Measurements from ENCODE around the gene MAP3K6. TPM values are rescaled to one million over a fixed set of nuclear protein-coding genes. Genes with fewer than 3 reads are reported as not detected.

MAP3K6 gene
- total and polyA plus RNA-seq, 2 of the 13 experiments (the other 11 are each of a cell fraction or from before 2014, with no cell fraction given): 2.7 to 3.2 TPM

DNA sequence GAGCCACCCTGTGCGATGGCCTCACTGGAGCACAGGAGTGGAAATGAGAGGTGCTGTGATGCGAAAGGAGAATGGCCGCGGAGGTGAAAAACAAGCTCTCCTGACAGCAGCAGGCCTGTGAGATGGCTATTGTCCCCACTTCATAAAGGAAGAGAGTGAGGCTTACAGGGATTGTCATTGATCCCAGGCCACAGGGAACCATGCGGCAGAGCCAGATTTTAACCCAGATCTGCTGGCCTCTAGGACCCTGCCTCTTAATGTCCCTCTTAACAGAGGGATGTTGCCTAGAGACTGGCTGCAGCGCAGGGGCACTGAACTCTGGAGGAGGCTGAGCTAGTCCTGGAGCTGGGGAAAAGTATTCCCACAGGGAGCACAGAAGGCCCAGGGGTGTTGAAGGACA lies 28.0 kb downstream of the MAP3K6 start:
- H3K79me2 ChIP-seq (ENCODE audit: insufficient read depth, low read length): no peaks in the 10 kb centered on the region
- ChIA-PET CTCF (ENCODE audit: low intra/inter-chr PET ratio, low total read pairs) (no interaction called here), POLR2A (no interaction called here)
- DNase-seq (ENCODE audit: low spot score) (no peak), FAIRE-seq (no peak), ATAC-seq (no peak)
- no peaks in the 10 kb centered on the region for H4K20me1 ChIP-seq (ENCODE audit: insufficient read depth, low read length)
- BruUV-seq (replicated peaks): no TSS peak
- peaks cover 15 to 20% of the 10 kb centered on the region in 2 experiments; a peak in 4 of 5 replicates for H3K36me3 ChIP-seq (replicated peaks in 1 of 2; ENCODE audit: control insufficient read depth in 1 of 2, insufficient read depth in 2 of 2, low read length in 2 of 2)
- intact Hi-C loops (cut with micrococcal nuclease; ENCODE audit: unreplicated experiment): no loop called here
- H3K27me3 ChIP-seq (ENCODE audit: control insufficient read depth in 1 of 2, insufficient read depth in 2 of 2, low read length in 2 of 2): no peaks in the 10 kb centered on the region; a peak in 1 of 5 replicates
- no peak overlapping the region for H3K4me3 ChIP-seq (replicated peaks in 1 of 3; ENCODE audit: insufficient read depth in 1 of 3, low read depth in 2 of 3, low read length in 3 of 3)
- no peak overlapping the region for H3K27ac ChIP-seq (ENCODE audit: extremely low read length, insufficient read depth, low read length)
- H3K9me3 ChIP-seq (ENCODE audit: low read length): no peaks in the 10 kb centered on the region
- no peak overlapping the region for H3K4me2 ChIP-seq (ENCODE audit: low read depth, low read length)
- peaks cover 16% of the 10 kb centered on the region for H3K4me1 ChIP-seq (ENCODE audit: insufficient read depth, low read length)
- H3K9ac ChIP-seq (ENCODE audit: insufficient read depth, low read depth, low read length): no peak overlapping the region
- no peak overlapping the region for H2AFZ ChIP-seq (ENCODE audit: low read length)
- in situ Hi-C loops (cut with HindIII; ENCODE audit: extremely low pct_ligation_motif_present, low pct_unique_long_range_greater_than_20kb): no loop called here
- TF ChIP-seq ZNF775 (CRISPR knock-in tag; IDR thresholded peaks at IDR 0.05; ENCODE audit: borderline replicate concordance): no peak
- TF ChIP-seq U2AF1 (optimal IDR thresholded peaks at IDR 0.05; ENCODE audit: low read depth, low read length): no peak
- TF ChIP-seq CEBPG (CRISPR knock-in tag; IDR thresholded peaks at IDR 0.05): no peak
- TF ChIP-seq ZNF20 (CRISPR knock-in tag; IDR thresholded peaks at IDR 0.05): no peak
- TF ChIP-seq ZNF333 (CRISPR knock-in tag; IDR thresholded peaks at IDR 0.05; ENCODE audit: borderline replicate concordance): no peak
- no peak for TF ChIP-seq REXO4 (CRISPR knock-in tag; IDR thresholded peaks at IDR 0.05; ENCODE audit: borderline replicate concordance)
- TF ChIP-seq ZNF773 (CRISPR knock-in tag; IDR thresholded peaks at IDR 0.05; ENCODE audit: borderline replicate concordance): no peak
- no peak for TF ChIP-seq ZMYM4 (CRISPR knock-in tag; IDR thresholded peaks at IDR 0.05)
- TF ChIP-seq, protein P1, sequence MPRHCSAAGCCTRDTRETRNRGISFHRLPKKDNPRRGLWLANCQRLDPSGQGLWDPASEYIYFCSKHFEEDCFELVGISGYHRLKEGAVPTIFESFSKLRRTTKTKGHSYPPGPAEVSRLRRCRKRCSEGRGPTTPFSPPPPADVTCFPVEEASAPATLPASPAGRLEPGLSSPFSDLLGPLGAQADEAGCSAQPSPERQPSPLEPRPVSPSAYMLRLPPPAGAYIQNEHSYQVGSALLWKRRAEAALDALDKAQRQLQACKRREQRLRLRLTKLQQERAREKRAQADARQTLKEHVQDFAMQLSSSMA (CRISPR knock-in tag; IDR thresholded peaks at IDR 0.05): no peak
- TF ChIP-seq, protein P2, sequence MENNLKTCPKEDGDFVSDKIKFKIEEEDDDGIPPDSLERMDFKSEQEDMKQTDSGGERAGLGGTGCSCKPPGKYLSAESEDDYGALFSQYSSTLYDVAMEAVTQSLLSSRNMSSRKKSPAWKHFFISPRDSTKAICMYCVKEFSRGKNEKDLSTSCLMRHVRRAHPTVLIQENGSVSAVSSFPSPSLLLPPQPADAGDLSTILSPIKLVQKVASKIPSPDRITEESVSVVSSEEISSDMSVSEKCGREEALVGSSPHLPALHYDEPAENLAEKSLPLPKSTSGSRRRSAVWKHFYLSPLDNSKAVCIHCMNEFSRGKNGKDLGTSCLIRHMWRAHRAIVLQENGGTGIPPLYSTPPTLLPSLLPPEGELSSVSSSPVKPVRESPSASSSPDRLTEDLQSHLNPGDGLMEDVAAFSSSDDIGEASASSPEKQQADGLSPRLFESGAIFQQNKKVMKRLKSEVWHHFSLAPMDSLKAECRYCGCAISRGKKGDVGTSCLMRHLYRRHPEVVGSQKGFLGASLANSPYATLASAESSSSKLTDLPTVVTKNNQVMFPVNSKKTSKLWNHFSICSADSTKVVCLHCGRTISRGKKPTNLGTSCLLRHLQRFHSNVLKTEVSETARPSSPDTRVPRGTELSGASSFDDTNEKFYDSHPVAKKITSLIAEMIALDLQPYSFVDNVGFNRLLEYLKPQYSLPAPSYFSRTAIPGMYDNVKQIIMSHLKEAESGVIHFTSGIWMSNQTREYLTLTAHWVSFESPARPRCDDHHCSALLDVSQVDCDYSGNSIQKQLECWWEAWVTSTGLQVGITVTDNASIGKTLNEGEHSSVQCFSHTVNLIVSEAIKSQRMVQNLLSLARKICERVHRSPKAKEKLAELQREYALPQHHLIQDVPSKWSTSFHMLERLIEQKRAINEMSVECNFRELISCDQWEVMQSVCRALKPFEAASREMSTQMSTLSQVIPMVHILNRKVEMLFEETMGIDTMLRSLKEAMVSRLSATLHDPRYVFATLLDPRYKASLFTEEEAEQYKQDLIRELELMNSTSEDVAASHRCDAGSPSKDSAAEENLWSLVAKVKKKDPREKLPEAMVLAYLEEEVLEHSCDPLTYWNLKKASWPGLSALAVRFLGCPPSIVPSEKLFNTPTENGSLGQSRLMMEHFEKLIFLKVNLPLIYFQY (CRISPR knock-in tag; IDR thresholded peaks at IDR 0.05; ENCODE audit: borderline replicate concordance): no peak
- 98% methylated on average over 5 of the region's 6 CpGs for WGBS (ENCODE audit: low lambda C conversion rate)
